K562 (cell line): ENCODE data around the gene SAMD8.

ENCODE experiments used
- BRF1 ChIP-seq: IDR thresholded peaks from 3 replicates; pipeline ENCODE4 v1.6.1; 2011; ENCODE audit warnings: borderline replicate concordance, mild to moderate bottlenecking; ENCODE audit not compliant: insufficient read length; ENCODE audit errors: extremely low read depth
- HDAC6 ChIP-seq: IDR thresholded peaks from 2 replicates; pipeline ENCODE4 v1.6.1; 2012; ENCODE audit warnings: low read depth, mild to moderate bottlenecking, control low read depth, inconsistent platforms, low read length, moderate library complexity
- HDAC8 ChIP-seq: fragments of 450-650 bp; IDR thresholded peaks from 2 replicates; pipeline ENCODE4 v1.6.1; 2016; ENCODE audit warnings: mild to moderate bottlenecking, missing genetic modification characterization, moderate library complexity, missing compliant biosample characterization
- KDM4B ChIP-seq, 2 experiments: fragments of 450-650 bp in 1 of 2; sonication (generic) in 1 of 2; IDR thresholded peaks; 2 replicates each; pipeline ENCODE4 v1.6.1; 2016 to 2017; ENCODE audit warnings: borderline replicate concordance in 2 of 2, antibody characterized with exemption in 1 of 2, low read depth in 1 of 2, mild to moderate bottlenecking in 1 of 2
- POLR2AphosphoS5 ChIP-seq: IDR thresholded peaks from 2 replicates; pipeline ENCODE4 v1.6.1; 2011; ENCODE audit warnings: mild to moderate bottlenecking, low read depth, low read length, moderate library complexity; ENCODE audit not compliant: control insufficient read depth, insufficient read depth
- SMAD1 ChIP-seq: fragments of 150-350 bp; IDR thresholded peaks from 2 replicates; pipeline ENCODE4 v1.6.1; 2014; ENCODE audit warnings: low read length, low read depth; ENCODE audit not compliant: partially characterized antibody
- ZBTB34 ChIP-seq: fragments of 250-450 bp; sonication (Bioruptor Pico); IDR thresholded peaks from 2 replicates; pipeline ENCODE4 v1.8.0; 2021; ENCODE audit warnings: mild to moderate bottlenecking, moderate library complexity
- TF ChIP-seq, protein P1 (sequence below): sonication (generic); formaldehyde crosslinking; IDR thresholded peaks from 2 replicates; pipeline ENCODE4 v1.8.0; 2022; ENCODE audit warnings: missing genetic modification reagents, mild to moderate bottlenecking, moderate library complexity, borderline replicate concordance
- TF ChIP-seq, protein P2 (sequence below), 3 experiments: IDR thresholded peaks in 2 of 3; conservative IDR thresholded peaks in 1 of 3; 2 replicates each; pipeline ENCODE4 v1.5.1; 2011 to 2012; ENCODE audit warnings: low read length in 3 of 3, mild to moderate bottlenecking in 3 of 3, control low read depth in 2 of 3, improper control_type of control experiment in 1 of 3, inconsistent platforms in 1 of 3, low read depth in 1 of 3, mixed read lengths in 1 of 3, moderate library complexity in 1 of 3; ENCODE audit not compliant: insufficient read depth in 2 of 3

DNA sequence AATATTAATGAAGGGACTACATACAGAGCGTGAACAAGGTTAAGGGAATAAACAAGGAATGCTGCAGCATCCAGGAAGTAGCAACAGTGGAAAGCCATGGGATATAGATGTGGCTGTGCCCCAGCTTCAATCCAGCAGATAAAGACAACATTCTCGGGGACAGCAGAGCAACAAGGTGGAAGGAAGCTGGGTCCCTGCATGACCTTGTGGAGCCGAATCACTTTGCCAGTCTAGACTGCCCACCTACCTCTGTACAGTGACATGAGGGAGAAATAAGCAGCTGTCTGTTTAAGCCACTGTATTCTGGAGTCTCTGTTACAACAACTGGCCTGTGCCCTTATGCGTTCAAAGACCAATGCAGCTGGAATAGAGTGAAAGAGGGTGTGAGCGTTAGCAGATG is 30.1 kb upstream of the SAMD8 start:
- TF ChIP-seq BRF1 = no peak
- TF ChIP-seq HDAC6 = no peak
- TF ChIP-seq, protein P1, sequence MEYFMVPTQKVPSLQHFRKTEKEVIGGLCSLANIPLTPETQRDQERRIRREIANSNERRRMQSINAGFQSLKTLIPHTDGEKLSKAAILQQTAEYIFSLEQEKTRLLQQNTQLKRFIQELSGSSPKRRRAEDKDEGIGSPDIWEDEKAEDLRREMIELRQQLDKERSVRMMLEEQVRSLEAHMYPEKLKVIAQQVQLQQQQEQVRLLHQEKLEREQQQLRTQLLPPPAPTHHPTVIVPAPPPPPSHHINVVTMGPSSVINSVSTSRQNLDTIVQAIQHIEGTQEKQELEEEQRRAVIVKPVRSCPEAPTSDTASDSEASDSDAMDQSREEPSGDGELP (CRISPR knock-in tag) = no peak
- TF ChIP-seq SMAD1 = no peak
- TF ChIP-seq HDAC8 (tag) = no peak
- no peak for TF ChIP-seq ZBTB34
- TF ChIP-seq, protein P2, sequence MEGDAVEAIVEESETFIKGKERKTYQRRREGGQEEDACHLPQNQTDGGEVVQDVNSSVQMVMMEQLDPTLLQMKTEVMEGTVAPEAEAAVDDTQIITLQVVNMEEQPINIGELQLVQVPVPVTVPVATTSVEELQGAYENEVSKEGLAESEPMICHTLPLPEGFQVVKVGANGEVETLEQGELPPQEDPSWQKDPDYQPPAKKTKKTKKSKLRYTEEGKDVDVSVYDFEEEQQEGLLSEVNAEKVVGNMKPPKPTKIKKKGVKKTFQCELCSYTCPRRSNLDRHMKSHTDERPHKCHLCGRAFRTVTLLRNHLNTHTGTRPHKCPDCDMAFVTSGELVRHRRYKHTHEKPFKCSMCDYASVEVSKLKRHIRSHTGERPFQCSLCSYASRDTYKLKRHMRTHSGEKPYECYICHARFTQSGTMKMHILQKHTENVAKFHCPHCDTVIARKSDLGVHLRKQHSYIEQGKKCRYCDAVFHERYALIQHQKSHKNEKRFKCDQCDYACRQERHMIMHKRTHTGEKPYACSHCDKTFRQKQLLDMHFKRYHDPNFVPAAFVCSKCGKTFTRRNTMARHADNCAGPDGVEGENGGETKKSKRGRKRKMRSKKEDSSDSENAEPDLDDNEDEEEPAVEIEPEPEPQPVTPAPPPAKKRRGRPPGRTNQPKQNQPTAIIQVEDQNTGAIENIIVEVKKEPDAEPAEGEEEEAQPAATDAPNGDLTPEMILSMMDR (IDR thresholded peaks at IDR 0.05 in 2 of 3, conservative IDR thresholded peaks at IDR 0.05 in 1 of 3; ENCODE audit: insufficient read depth in 2 of 3, low read depth in 1 of 3, low read length in 3 of 3) = no peak
- TF ChIP-seq POLR2AphosphoS5 = no peak
- no peak for TF ChIP-seq KDM4B (IDR thresholded peaks at IDR 0.05; ENCODE audit: borderline replicate concordance in 2 of 2, low read depth in 1 of 2)
